Neutrophil (primary cell): ENCODE results near the gene MFN1.
"Not testable (repeated sequence)": the region's sequence is repeated elsewhere in the genome, so short reads cannot be mapped to it uniquely, and the experiment has no call there.

ENCODE experiments used
- H3K27ac ChIP-seq: fragments of 200-600 bp; sonication (generic); 2 replicates; pipeline ENCODE4 v1.5.1; 2016; ENCODE audit warnings: mild to moderate bottlenecking, moderate library complexity
- H3K27me3 ChIP-seq: fragments of 200-600 bp; sonication (generic); 2 replicates; pipeline ENCODE4 v1.6.0; 2016; ENCODE audit warnings: mild to moderate bottlenecking
- H3K36me3 ChIP-seq: fragments of 200-600 bp; sonication (generic); 2 replicates; pipeline ENCODE4 v1.5.1; 2017
- H3K4me1 ChIP-seq, 2 experiments: fragments of 200-600 bp in 1 of 2; sonication (generic) in 1 of 2; 1 replicate in 1 of 2; 2 replicates in 1 of 2; pipeline versions ENCODE4 v1.5.1 to v1.6.1; 2013 to 2016; ENCODE audit warnings: low read depth in 1 of 2, low read length in 1 of 2, mild to moderate bottlenecking in 1 of 2, moderate library complexity in 1 of 2; ENCODE audit not compliant: control insufficient read depth in 1 of 2, insufficient read depth in 1 of 2
- H3K4me3 ChIP-seq, 2 experiments: fragments of 200-600 bp in 1 of 2; sonication (generic) in 1 of 2; 1 replicate in 1 of 2; 2 replicates in 1 of 2; pipeline ENCODE4 v1.5.1; 2013 to 2016; ENCODE audit warnings: low read depth in 1 of 2, low read length in 1 of 2, mild to moderate bottlenecking in 1 of 2, moderate library complexity in 1 of 2
- H3K9me3 ChIP-seq: fragments of 200-600 bp; sonication (generic); 2 replicates; pipeline ENCODE4 v1.5.1; 2016
- TF ChIP-seq, protein P1 (sequence below): fragments of 200-600 bp; sonication (generic); IDR thresholded peaks from 2 replicates; pipeline ENCODE4 v1.5.1; 2016; ENCODE audit warnings: antibody characterized with exemption

Gene MFN1

DNA sequence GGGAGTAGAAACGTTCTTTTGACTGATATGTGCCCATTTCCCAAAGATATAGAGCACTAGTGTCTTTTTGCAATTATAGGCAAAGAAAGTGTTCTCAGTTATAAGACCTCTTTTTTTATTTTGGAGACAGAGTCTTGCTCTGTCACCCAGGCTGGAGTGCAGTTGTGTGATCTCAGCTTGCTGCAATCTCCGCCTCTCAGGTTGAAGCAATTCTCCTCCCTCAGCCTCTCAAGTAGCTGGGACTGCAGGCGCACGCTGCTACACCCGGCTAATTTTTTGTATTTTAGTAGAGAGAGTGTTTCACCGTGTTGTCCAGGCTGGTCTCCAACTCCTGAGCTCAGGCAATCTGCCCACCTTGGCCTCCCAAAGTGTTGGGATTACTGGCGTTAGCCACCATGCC lies 45.4 kb upstream of the MFN1 start:
- no peaks in the 10 kb centered on the region for H3K27me3 ChIP-seq
- no peaks in the 10 kb centered on the region for H3K4me1 ChIP-seq
- H3K9me3 ChIP-seq: no peaks in the 10 kb centered on the region
- TF ChIP-seq, protein P1, sequence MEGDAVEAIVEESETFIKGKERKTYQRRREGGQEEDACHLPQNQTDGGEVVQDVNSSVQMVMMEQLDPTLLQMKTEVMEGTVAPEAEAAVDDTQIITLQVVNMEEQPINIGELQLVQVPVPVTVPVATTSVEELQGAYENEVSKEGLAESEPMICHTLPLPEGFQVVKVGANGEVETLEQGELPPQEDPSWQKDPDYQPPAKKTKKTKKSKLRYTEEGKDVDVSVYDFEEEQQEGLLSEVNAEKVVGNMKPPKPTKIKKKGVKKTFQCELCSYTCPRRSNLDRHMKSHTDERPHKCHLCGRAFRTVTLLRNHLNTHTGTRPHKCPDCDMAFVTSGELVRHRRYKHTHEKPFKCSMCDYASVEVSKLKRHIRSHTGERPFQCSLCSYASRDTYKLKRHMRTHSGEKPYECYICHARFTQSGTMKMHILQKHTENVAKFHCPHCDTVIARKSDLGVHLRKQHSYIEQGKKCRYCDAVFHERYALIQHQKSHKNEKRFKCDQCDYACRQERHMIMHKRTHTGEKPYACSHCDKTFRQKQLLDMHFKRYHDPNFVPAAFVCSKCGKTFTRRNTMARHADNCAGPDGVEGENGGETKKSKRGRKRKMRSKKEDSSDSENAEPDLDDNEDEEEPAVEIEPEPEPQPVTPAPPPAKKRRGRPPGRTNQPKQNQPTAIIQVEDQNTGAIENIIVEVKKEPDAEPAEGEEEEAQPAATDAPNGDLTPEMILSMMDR: no peak
- H3K36me3 ChIP-seq: no peaks in the 10 kb centered on the region
- H3K4me3 ChIP-seq: no peak overlapping the region
- no peak overlapping the region for H3K27ac ChIP-seq

DNA sequence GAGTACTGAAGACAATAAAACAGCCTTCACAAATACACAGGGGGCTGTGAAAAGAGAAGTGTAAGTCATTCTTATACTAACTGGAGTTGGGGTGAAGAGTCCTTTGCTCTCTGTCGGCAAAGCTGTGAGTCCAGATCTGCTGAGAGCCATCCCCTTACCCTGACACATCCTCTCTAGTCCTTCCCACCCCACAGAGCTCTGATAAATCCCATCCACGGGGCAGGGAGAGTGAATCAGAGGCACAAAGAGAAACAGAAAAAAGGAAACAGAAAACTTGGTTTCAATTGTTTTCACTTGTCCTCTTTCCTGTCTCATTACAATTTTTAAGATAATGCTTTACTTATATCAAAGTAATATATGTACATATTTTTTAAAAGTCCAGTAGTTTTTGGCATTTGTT lies 42.9 kb upstream of the MFN1 start:
- Histone ChIP-seq H3K9me3 (no peaks in the 10 kb centered on the region), H3K4me1 (no peaks in the 10 kb centered on the region), H3K4me3 (no peak overlapping the region), H3K27me3 (no peaks in the 10 kb centered on the region), H3K27ac (no peak overlapping the region), H3K36me3 (no peaks in the 10 kb centered on the region)
- TF ChIP-seq, protein P1: no peak

DNA sequence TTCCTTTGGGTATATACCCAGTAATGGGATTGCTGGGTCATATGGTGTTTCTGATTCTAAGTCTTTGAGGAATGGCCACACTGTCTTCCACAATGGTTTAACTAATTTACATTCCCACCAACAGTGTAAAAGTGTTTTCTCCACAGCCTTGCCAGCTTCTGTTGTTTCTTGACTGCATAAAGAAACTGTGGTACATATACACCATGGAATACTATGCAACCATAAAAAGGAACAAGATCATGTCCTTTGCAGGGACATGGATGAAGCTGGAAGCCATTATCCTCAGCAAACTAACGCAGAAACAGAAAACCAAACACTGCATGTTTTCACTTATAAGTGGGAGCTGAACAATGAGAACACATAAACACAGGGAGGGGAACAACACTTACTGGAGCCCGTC lies 40.1 kb upstream of the MFN1 start:
- H3K9me3 ChIP-seq, H3K27ac ChIP-seq, H3K27me3 ChIP-seq, H3K4me1 ChIP-seq, H3K4me3 ChIP-seq, H3K36me3 ChIP-seq: not testable (repeated sequence)

DNA sequence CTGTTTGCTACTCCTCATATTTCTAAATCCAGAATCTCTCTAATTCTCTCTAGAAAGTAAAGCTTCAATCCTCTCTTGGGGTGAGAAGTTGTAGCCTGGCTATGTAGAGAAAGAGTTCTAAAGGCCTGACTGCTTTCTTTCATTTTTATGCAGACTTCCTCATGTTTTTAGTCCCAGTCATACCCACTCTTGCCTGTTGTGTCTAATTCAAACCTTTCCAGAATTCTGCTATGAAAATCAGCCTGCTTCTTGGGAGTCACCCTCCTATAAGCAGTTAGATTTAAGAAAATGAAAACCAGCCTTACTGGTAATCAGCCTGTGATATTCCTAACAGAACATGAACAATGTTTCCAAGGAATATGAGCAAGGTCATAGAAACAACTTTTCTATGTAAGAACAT lies 39.5 kb upstream of the MFN1 start:
- no peak overlapping the region for H3K4me3 ChIP-seq
- H3K36me3 ChIP-seq: no peaks in the 10 kb centered on the region
- no peak overlapping the region for H3K27ac ChIP-seq
- no peaks in the 10 kb centered on the region for H3K27me3 ChIP-seq
- no peaks in the 10 kb centered on the region for H3K9me3 ChIP-seq
- no peaks in the 10 kb centered on the region for H3K4me1 ChIP-seq
- TF ChIP-seq, protein P1: no peak

DNA sequence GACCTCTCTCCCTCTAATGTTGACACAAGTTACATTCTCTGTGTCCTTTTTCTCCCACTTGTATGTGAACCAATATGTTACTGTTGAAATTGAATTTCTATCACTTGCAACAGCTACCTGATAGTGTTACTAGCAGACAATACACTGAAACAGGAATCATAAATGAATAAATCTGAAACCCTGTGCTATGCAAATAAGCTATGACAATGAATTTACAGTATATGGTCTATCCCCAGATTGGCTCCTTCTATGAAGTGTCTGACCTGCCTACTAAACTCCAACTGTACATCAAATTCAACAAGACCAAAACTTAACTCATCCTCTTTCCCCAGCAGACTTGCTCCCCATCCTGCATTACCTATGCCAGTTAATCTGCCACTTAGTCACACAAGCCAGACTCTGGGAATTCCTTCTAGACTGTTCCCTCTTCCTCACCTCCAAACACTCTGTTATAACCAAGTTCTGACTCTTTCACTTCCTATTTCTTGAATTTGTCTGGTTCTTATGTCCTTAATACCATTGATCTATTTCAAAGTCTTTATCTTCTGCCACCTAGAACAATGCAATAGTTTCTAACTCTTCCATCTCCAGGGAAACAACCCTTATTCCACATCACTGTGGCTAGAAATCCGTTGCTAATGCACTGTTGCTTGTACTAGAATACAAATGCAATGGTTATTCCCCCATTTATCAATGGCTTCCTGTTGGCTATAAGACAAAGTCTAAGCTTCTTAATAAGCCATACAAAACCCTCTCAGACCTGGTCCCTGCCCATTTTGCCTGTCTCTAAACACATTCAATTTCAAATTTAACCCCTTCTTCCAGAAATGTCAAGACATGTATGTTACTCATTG lies 38.1 kb upstream of the MFN1 start:
- H3K9me3 ChIP-seq: no peaks in the 10 kb centered on the region
- H3K36me3 ChIP-seq: no peaks in the 10 kb centered on the region
- no peaks in the 10 kb centered on the region for H3K27me3 ChIP-seq
- TF ChIP-seq, protein P1: no peak
- no peak overlapping the region for H3K4me3 ChIP-seq
- no peaks in the 10 kb centered on the region for H3K4me1 ChIP-seq
- no peak overlapping the region for H3K27ac ChIP-seq

DNA sequence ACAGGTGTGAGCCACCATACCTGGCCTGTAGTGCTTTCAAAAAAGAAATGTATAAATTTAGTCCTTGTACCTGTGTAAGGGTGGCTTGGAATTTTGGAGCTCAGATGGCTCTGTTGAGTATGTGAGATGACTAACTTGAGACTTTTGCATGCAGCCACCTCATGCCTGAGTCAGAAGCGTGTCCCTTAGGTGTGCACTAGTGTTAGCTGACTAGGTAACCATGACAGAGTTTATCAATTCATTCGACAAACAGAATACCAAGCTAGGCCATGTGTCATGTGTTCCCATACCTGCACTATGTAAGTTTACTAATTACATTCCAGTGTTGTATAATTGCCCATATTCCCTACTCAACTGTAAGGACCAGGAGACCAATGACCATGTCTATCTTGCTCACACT lies 28.6 kb upstream of the MFN1 start:
- H3K4me1 ChIP-seq: peaks cover 8 to 16% of the 10 kb centered on the region in 2 experiments
- no peaks in the 10 kb centered on the region for H3K9me3 ChIP-seq
- H3K36me3 ChIP-seq: no peaks in the 10 kb centered on the region
- no peak overlapping the region for H3K4me3 ChIP-seq
- TF ChIP-seq, protein P1: no peak
- H3K27me3 ChIP-seq: peaks cover 5% of the 10 kb centered on the region
- no peak overlapping the region for H3K27ac ChIP-seq
